T-cell (primary cell): ENCODE measurements around the gene SNX25. TPM values are rescaled to one million over a fixed set of nuclear protein-coding genes. Genes with fewer than 3 reads are reported as not detected.
A peak's percentile ranks its signal among the peaks of the same experiment; 100 is the strongest.

ENCODE experiments used
- ATAC-seq, 4 experiments: fragments of 200-7000 bp in 3 of 4; fragments of 150-1000 bp in 1 of 4; cut with Tn5 transposase; replicated peaks in 1 of 4; 1 replicate in 3 of 4; 2 replicates in 1 of 4; pipeline ENCODE4 v1.10.0; 2021; ENCODE audit warnings: moderate library complexity in 3 of 4, mild to moderate bottlenecking in 2 of 4, moderate number of reproducible peaks in 1 of 4
- CTCF ChIA-PET, 2 donors: fragments of 300-600 bp; sonication (Branson Sonifier 250); formaldehyde crosslinking; loops; one replicate each; lab custom pipeline; 2022; ENCODE audit warnings: antibody characterized with exemption in 2 of 2; lab: Charles Lee
- POLR2A ChIA-PET, 2 donors: fragments of 300-600 bp; sonication (Branson Sonifier 250); formaldehyde crosslinking; loops; one replicate each; lab custom pipeline; 2022; ENCODE audit warnings: antibody characterized with exemption in 2 of 2; lab: Charles Lee
- DNase-seq, 35 experiments: peaks; one replicate each; pipeline versions ENCODE4 v3.0.0 to v3.0.0-alpha.2; 2013 to 2023
- H3K27ac ChIP-seq: one replicate; pipeline ENCODE4 v1.5.1; 2013; ENCODE audit warnings: low read length
- H3K27me3 ChIP-seq, 2 experiments: replicated peaks in 1 of 2; 1 replicate in 1 of 2; 2 replicates in 1 of 2; pipeline versions ENCODE4 v1.6.1 to v1.7.0; 2013; ENCODE audit warnings: low read length in 1 of 2, mixed read lengths in 1 of 2; ENCODE audit not compliant: control insufficient read depth in 2 of 2, insufficient read depth in 2 of 2; ENCODE audit errors: extremely low read depth in 1 of 2
- H3K36me3 ChIP-seq, 2 donors: 1 replicate in 1 of 2; 2 replicates in 1 of 2; pipeline versions ENCODE4 v1.6.1 to v1.7.0; 2013; ENCODE audit warnings: low read length in 1 of 2; ENCODE audit not compliant: control insufficient read depth in 2 of 2, insufficient read depth in 1 of 2; ENCODE audit errors: extremely low read depth in 1 of 2
- H3K4me1 ChIP-seq, 2 experiments: 1 replicate in 1 of 2; 2 replicates in 1 of 2; pipeline versions ENCODE4 v1.6.1 to v1.7.0; 2013; ENCODE audit warnings: low read length in 2 of 2, mixed read lengths in 1 of 2; ENCODE audit not compliant: insufficient read depth in 2 of 2, control insufficient read depth in 1 of 2; ENCODE audit errors: extremely low read depth in 1 of 2
- H3K4me3 ChIP-seq, 2 donors: 1 replicate in 1 of 2; 2 replicates in 1 of 2; pipeline versions ENCODE4 v1.5.1 to v1.7.0; 2013; ENCODE audit warnings: mild to moderate bottlenecking in 2 of 2, low read length in 1 of 2, moderate library complexity in 1 of 2; ENCODE audit not compliant: control insufficient read depth in 1 of 2; ENCODE audit errors: extremely low read depth in 1 of 2
- H3K9me3 ChIP-seq: 2 replicates; pipeline ENCODE4 v1.7.0; 2013
- H3K27ac Mint-ChIP-seq, 2 donors: one replicate each; pipeline ENCODE4 v1.8.0; 2020 to 2021; ENCODE audit warnings: mild to moderate bottlenecking in 2 of 2, mixed read lengths in 2 of 2
- H3K27me3 Mint-ChIP-seq, 2 donors: one replicate each; pipeline ENCODE4 v1.8.0; 2021 to 2022; ENCODE audit warnings: mixed read lengths in 2 of 2
- H3K36me3 Mint-ChIP-seq: one replicate; pipeline ENCODE4 v1.8.0; 2021; ENCODE audit warnings: mixed read lengths
- H3K4me1 Mint-ChIP-seq, 3 donors: one replicate each; pipeline ENCODE4 v1.8.0; 2020 to 2022; ENCODE audit warnings: mixed read lengths in 3 of 3, mild to moderate bottlenecking in 1 of 3
- H3K4me3 Mint-ChIP-seq, 3 donors: one replicate each; pipeline ENCODE4 v1.8.0; 2020 to 2022; ENCODE audit warnings: mild to moderate bottlenecking in 3 of 3, mixed read lengths in 3 of 3, moderate library complexity in 3 of 3
- H3K9me3 Mint-ChIP-seq, 3 donors: one replicate each; pipeline ENCODE4 v1.8.0; 2020 to 2022; ENCODE audit warnings: mixed read lengths in 3 of 3
- WGBS: methylation state at CpG from one replicate; pipeline ENCODE4 v1.1.5; 2013; ENCODE audit warnings: missing lambda C conversion rate; ENCODE audit not compliant: insufficient coverage; 5-methylcytosine and 5-hydroxymethylcytosine counted together
- total RNA-seq, 35 experiments: library from RNA in 6 of 35; stranded (reverse) in 6 of 35; fragments of 120-200 nt in 1 of 35; gene quantifications; one replicate each; pipeline versions ENCODE4 v1.2.1 to v1.2.4 and lab custom pipeline; 2013 to 2026

SNX25 gene
- total RNA-seq, 5 donors from 2014 or later (not counting 1 experiment from before 2014, with no cell fraction given), result 14.0 to 19.3 (median 16.4) TPM

DNA sequence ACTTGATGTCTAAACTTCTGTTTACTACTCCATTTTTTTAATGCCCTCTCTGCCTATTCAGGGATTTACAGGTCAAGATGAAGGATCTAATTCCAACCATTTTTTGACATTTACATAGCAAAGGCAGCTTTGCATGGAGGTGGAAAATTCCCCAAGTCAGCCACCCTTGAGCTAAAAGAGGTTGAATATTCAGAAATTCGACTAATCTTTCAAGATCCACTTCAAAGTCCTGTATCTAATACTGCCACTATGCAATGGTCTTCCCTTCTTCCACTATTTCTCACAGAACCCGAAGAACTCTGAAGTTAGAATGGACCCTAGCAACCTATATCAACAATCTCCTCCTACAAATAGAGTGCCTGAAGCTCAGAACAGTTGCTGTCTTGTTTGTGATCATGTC, 27.2 kb upstream of the SNX25 start:
- no peak for DNase-seq
- H3K36me3 Mint-ChIP-seq, result peaks cover 17% of the 10 kb centered on the region
- peaks cover 0 to 2% of the 10 kb centered on the region in 2 donors for H3K36me3 ChIP-seq
- no peaks in the 10 kb centered on the region for H3K9me3 ChIP-seq
- no peak for ATAC-seq
- H3K4me1 Mint-ChIP-seq, result peaks cover 34 to 45% (median 36%) of the 10 kb centered on the region in 3 donors
- 100% methylated on average over 1 of the region's 2 CpGs for WGBS
- no peaks in the 10 kb centered on the region for H3K9me3 Mint-ChIP-seq
- POLR2A ChIA-PET, result no interaction called here
- CTCF ChIA-PET, result interaction anchor here (0.6 to 3.4 kb wide), 5 partner anchors 142 to 1019 kb away, joined by 3 to 23 read pairs (median 4); no protein-coding TSS in a partner anchor
- H3K27ac Mint-ChIP-seq, result no peak overlapping the region
- H3K27me3 Mint-ChIP-seq, result no peaks in the 10 kb centered on the region
- no peak overlapping the region for H3K27ac ChIP-seq
- H3K4me1 ChIP-seq, result peaks cover 0 to 5% of the 10 kb centered on the region in 2 experiments
- no peaks in the 10 kb centered on the region for H3K27me3 ChIP-seq
- H3K4me3 ChIP-seq, result no peak overlapping the region
- no peak overlapping the region for H3K4me3 Mint-ChIP-seq

DNA sequence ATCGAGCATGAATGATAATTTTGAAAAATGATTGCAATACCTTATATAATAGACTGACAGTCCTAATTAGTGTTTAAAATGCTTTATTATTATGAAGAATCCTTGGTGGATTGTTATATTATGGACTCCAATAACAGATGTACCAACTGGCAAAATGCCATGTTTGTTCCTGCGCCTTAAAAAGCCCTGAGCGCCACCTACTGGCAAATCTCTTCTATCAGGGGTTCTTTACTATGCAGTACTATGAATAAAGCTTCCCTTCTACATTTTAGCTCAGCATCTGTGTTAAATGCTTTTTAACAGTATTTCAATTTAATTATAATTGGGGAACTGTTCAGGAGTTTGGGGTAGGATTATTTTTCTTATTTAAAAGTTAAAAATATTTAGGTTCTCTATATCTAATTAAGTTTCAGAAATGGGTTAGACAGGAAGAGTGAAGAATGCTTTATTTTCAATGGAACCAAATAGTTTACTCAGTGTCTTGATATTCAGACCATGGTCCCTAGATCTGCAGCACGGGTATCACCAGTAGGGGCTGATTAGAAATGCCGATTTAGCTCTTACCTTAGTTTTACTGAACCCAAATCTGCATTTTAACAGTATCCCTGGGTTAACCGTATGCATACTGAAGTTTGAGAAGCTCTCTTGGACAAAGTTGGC, 25.6 kb upstream of the SNX25 start:
- H3K27ac Mint-ChIP-seq, result no peak overlapping the region

DNA sequence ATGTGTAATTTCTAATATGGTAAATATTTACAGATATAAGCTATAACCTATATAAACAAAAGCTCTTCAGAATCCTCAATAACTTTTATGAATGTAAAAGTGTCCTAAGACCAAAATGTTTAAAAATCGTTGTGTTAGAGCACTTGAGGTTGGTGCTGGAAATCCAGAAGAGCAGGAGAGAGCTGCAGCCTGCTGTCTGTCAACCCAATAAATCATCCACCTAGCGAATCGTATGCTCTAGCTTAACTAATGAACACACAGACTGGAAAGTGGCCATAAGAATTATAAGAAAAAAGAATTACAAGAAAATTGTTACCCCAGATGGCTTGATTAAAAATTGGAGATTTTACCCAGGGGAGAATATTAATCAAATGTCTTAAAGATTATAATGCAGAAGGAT, 22.6 kb upstream of the SNX25 start:
- H3K36me3 Mint-ChIP-seq, result peaks cover 36% of the 10 kb centered on the region
- peaks cover 38 to 51% (median 48%) of the 10 kb centered on the region in 3 donors for H3K4me1 Mint-ChIP-seq
- Histone ChIP-seq H3K27ac (no peak overlapping the region), H3K4me3 (no peak overlapping the region), H3K27me3 (no peaks in the 10 kb centered on the region), H3K36me3 (peaks cover 4 to 27% of the 10 kb centered on the region in 2 donors), H3K9me3 (no peaks in the 10 kb centered on the region), H3K4me1 (peaks cover 0 to 7% of the 10 kb centered on the region in 2 experiments)
- H3K27ac Mint-ChIP-seq, result peak overlapping the region in 1 of 2 donors; percentile 45
- POLR2A ChIA-PET, result interaction anchor here (0.6 to 0.7 kb wide), 3 partner anchors 24 to 412 kb away, joined by 3 to 5 read pairs (median 3); no protein-coding TSS in a partner anchor
- CTCF ChIA-PET, result interaction anchor here (0.9 to 1.8 kb wide), 4 partner anchors 12 to 147 kb away, joined by 3 to 5 read pairs (median 4); no protein-coding TSS in a partner anchor
- no peaks in the 10 kb centered on the region for H3K27me3 Mint-ChIP-seq
- no CpG with 5 or more reads among the region's 3 CpGs for WGBS
- no peak overlapping the region for H3K4me3 Mint-ChIP-seq
- DNase-seq (no peak), ATAC-seq (no peak)
- H3K9me3 Mint-ChIP-seq, result no peaks in the 10 kb centered on the region

More for the DNA sequence above, 25.6 kb upstream of the SNX25 start:
- Histone ChIP-seq H3K36me3 (peaks cover 4 to 8% of the 10 kb centered on the region in 2 donors), H3K4me1 (peaks cover 0 to 5% of the 10 kb centered on the region in 2 experiments), H3K4me3 (no peak overlapping the region), H3K9me3 (no peaks in the 10 kb centered on the region), H3K27me3 (no peaks in the 10 kb centered on the region), H3K27ac (no peak overlapping the region)
- Mint-ChIP-seq H3K4me1 (peaks cover 38 to 48% (median 40%) of the 10 kb centered on the region in 3 donors), H3K9me3 (no peaks in the 10 kb centered on the region), H3K27me3 (no peaks in the 10 kb centered on the region), H3K36me3 (peaks cover 24% of the 10 kb centered on the region), H3K4me3 (no peak overlapping the region)
- POLR2A ChIA-PET, result interaction anchor here in 1 of 2 donors (1.0 to 1.2 kb wide), 2 partner anchors 12 to 69 kb away, joined by 3 to 4 read pairs; no protein-coding TSS in a partner anchor
- CTCF ChIA-PET, result interaction anchor here (0.5 to 3.4 kb wide), 27 partner anchors 9 to 1589 kb away, joined by 3 to 23 read pairs (median 4); partner anchors contain the start of genes SNX25 (in 1 of the 2) and UFSP2 (in 1 of the 2)
- peak; percentile 39 to 93 (median 69) for DNase-seq
- WGBS, result 29% methylated on average over 2 of the region's 6 CpGs
- ATAC-seq, result peak; percentile 54 to 78 (median 66)

DNA sequence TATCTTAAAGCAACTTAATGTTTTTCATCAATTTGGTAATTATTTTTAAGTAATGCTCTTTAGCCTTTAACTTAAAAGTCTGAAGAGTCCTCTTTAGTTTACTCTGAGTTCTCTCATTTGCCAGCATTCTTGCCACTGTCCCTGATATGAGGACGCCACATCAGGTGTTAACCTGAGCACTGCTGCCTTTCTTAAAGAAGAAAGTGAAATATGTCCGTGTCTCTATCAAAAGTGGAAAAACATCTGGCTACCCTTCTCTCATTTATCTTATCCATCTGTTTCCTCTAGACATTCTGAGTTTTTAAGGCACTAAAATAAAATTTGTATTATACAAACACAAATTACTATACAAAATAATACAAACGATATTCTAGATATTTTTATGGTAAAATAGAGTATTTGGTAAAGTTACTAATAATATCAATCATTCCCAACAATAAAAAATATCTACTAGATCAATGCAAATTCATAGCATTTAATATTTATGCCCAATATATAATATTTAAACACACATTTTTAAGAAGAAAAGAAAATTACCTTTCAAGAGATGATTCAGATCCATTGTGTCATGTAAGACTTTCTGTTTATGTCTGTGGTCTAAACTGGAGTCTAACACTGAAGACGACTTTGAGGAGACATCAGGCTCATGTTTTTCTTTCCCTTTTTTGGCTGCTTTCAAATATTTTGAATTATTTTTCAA, 19.6 kb upstream of the SNX25 start:
- WGBS, result no CpG with 5 or more reads among the region's 4 CpGs
- Mint-ChIP-seq H3K27ac (no peak overlapping the region), H3K4me3 (no peak overlapping the region), H3K9me3 (no peaks in the 10 kb centered on the region), H3K27me3 (no peaks in the 10 kb centered on the region), H3K4me1 (peaks cover 47 to 52% (median 51%) of the 10 kb centered on the region in 3 donors), H3K36me3 (peaks cover 33% of the 10 kb centered on the region)
- no peak for ATAC-seq
- H3K9me3 ChIP-seq, result no peaks in the 10 kb centered on the region
- H3K36me3 ChIP-seq, result peaks cover 4 to 29% of the 10 kb centered on the region in 2 donors
- no peaks in the 10 kb centered on the region for H3K27me3 ChIP-seq
- peaks cover 0 to 7% of the 10 kb centered on the region in 2 experiments for H3K4me1 ChIP-seq
- H3K4me3 ChIP-seq, result no peak overlapping the region
- ChIA-PET CTCF (no interaction called here), POLR2A (no interaction called here)
- no peak for DNase-seq
- H3K27ac ChIP-seq, result no peak overlapping the region

DNA sequence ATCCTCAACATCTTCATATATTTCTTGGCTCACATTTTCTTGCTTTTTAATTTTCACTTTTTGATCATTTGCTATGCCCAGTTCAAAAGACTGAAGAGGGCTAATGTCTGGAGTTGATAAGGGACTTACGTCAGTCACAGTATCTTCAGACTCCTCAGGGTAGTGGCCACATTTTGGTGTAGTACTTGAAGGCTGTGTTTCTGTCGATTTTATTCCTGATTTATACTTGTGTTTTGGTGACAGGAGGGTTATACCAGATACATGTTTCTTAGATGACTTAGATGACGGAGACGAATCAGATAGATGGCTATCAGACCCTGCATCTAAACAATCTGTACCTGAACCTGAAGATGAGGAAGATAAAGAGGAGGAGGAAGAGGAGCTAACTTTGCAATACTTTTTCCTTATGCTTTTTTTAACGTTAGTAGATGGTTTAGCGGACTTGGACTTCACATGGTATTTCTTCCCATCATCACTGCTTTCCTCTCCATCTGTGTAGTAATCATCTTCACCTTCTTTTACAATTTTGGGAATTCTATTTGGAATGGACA, 19.0 kb upstream of the SNX25 start:
- H3K4me3 Mint-ChIP-seq, result no peak overlapping the region
- WGBS, result 43% methylated on average over 1 of the region's 6 CpGs
- H3K27ac Mint-ChIP-seq, result no peak overlapping the region

DNA sequence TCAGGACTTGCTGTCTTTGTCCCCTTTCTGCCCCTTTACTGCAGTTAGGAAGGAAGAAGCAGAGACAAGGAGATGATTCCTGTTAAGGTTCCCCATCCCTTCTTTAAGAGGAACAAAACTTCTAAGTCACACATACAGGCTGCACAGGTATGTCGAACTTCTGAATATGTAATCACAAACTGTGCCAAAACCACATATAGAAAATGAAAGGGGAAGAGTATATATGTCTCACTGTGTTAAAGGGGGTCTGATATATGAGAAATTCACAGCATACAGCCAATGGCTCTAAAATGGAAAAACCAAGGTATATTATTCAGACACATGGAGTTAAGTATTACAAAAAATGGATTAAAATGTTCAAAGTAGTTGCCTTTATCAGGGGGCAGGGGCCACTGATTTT, 17.3 kb upstream of the SNX25 start:
- Mint-ChIP-seq H3K27me3 (no peaks in the 10 kb centered on the region), H3K4me1 (peaks cover 47 to 53% (median 50%) of the 10 kb centered on the region in 3 donors), H3K4me3 (no peak overlapping the region), H3K27ac (peak overlapping the region in 1 of 2 donors; percentile 46), H3K9me3 (no peaks in the 10 kb centered on the region), H3K36me3 (peaks cover 37% of the 10 kb centered on the region)
- Histone ChIP-seq H3K4me3 (no peak overlapping the region), H3K27ac (no peak overlapping the region), H3K4me1 (peaks cover 0 to 5% of the 10 kb centered on the region in 2 experiments), H3K36me3 (peaks cover 4 to 31% of the 10 kb centered on the region in 2 donors), H3K27me3 (no peaks in the 10 kb centered on the region), H3K9me3 (no peaks in the 10 kb centered on the region)
- CTCF ChIA-PET, result interaction anchor here (0.6 to 1.0 kb wide), 4 partner anchors 8 to 1689 kb away, joined by 3 to 5 read pairs (median 4); no protein-coding TSS in a partner anchor
- DNase-seq, result no peak
- POLR2A ChIA-PET, result interaction anchor here (0.6 kb wide), 2 partner anchors 53 to 68 kb away, joined by 4 to 5 read pairs; no protein-coding TSS in a partner anchor
- no peak for ATAC-seq
- WGBS, result no CpG with 5 or more reads among the region's 1 CpG

More for the DNA sequence above, 19.0 kb upstream of the SNX25 start:
- POLR2A ChIA-PET, result no interaction called here
- no peaks in the 10 kb centered on the region for H3K9me3 ChIP-seq
- no peak overlapping the region for H3K4me3 ChIP-seq
- H3K27me3 ChIP-seq, result no peaks in the 10 kb centered on the region
- peaks cover 48 to 53% (median 51%) of the 10 kb centered on the region in 3 donors for H3K4me1 Mint-ChIP-seq
- H3K4me1 ChIP-seq, result peaks cover 0 to 5% of the 10 kb centered on the region in 2 experiments
- ATAC-seq (no peak), DNase-seq (no peak)
- H3K27me3 Mint-ChIP-seq, result no peaks in the 10 kb centered on the region
- H3K9me3 Mint-ChIP-seq, result no peaks in the 10 kb centered on the region
- peaks cover 38% of the 10 kb centered on the region for H3K36me3 Mint-ChIP-seq
- H3K27ac ChIP-seq, result no peak overlapping the region
- peaks cover 4 to 29% of the 10 kb centered on the region in 2 donors for H3K36me3 ChIP-seq
- CTCF ChIA-PET, result no interaction called here
